ENCODE measurements around the gene LIMD2. TPM values are rescaled to one million over a fixed set of nuclear protein-coding genes. Genes with fewer than 3 reads are reported as not detected.

Gene LIMD2
- total RNA-seq, 6 experiments from 2014 or later: 2.8 to 9.4 (median 5.2) TPM

- no peak overlapping the region for H3K27ac ChIP-seq
- H3K9me3 ChIP-seq: no peaks in the 10 kb centered on the region
- no peak overlapping the region for H3K4me3 ChIP-seq
- no peaks in the 10 kb centered on the region for H3K27me3 ChIP-seq
- 80% methylated on average over 8 of the region's 10 CpGs for WGBS (ENCODE audit: insufficient coverage, low coverage, low lambda C conversion rate, missing lambda C conversion rate)
- H3K4me1 ChIP-seq: no peaks in the 10 kb centered on the region
- ATAC-seq: peak in 2 of 4 donors; percentile 41 to 56
- intact Hi-C loops (cut with DNase I): no loop called here
- TF ChIP-seq POLR2A (IDR thresholded peaks at IDR 0.05) (no peak), CTCF (IDR thresholded peaks at IDR 0.05) (no peak)
- peaks cover 0 to 22% (median 4%) of the 10 kb centered on the region in 4 donors for H3K36me3 ChIP-seq
- DNase-seq: peak in 1 of 3 donors; percentile 41
Observed at GRCh38 chr17:63714550-63715277, 14.8 kb upstream of the LIMD2 start.

GRCh38 chr17:63709110-63709509 lies 9.2 kb upstream of the LIMD2 start:
- DNase-seq: peak in 1 of 3 donors; percentile 31
- Histone ChIP-seq H3K4me1 (no peaks in the 10 kb centered on the region), H3K36me3 (peaks cover 0 to 33% (median 9%) of the 10 kb centered on the region in 4 donors), H3K27me3 (no peaks in the 10 kb centered on the region), H3K27ac (no peak overlapping the region), H3K9me3 (no peaks in the 10 kb centered on the region), H3K4me3 (no peak overlapping the region)
- TF ChIP-seq CTCF (IDR thresholded peaks at IDR 0.05): no peak
- no peak for TF ChIP-seq POLR2A (IDR thresholded peaks at IDR 0.05)
- 81% methylated on average over 4 of the region's 6 CpGs for WGBS (ENCODE audit: insufficient coverage, low coverage, low lambda C conversion rate, missing lambda C conversion rate)
- ATAC-seq: no peak
- intact Hi-C loops (cut with DNase I): no loop called here

GRCh38 chr17:63707151-63707550 lies 7.2 kb upstream of the LIMD2 start:
- no peak overlapping the region for H3K27ac ChIP-seq
- DNase-seq (peak in 1 of 3 donors; percentile 38), ATAC-seq (no peak)
- no peaks in the 10 kb centered on the region for H3K9me3 ChIP-seq
- no peaks in the 10 kb centered on the region for H3K27me3 ChIP-seq
- intact Hi-C loops (cut with DNase I): no loop called here
- no peak overlapping the region for H3K4me3 ChIP-seq
- no peaks in the 10 kb centered on the region for H3K4me1 ChIP-seq
- TF ChIP-seq POLR2A (IDR thresholded peaks at IDR 0.05): no peak
- TF ChIP-seq CTCF (IDR thresholded peaks at IDR 0.05): no peak
- peaks cover 0 to 24% (median 9%) of the 10 kb centered on the region in 4 donors for H3K36me3 ChIP-seq
- 67% methylated on average over 1 of the region's 11 CpGs for WGBS (ENCODE audit: insufficient coverage, low coverage, low lambda C conversion rate, missing lambda C conversion rate)

GRCh38 chr17:63706336-63707082 lies 6.6 kb upstream of the LIMD2 start:
- 83% methylated on average over 7 of the region's 7 CpGs for WGBS (ENCODE audit: insufficient coverage, low coverage, low lambda C conversion rate, missing lambda C conversion rate)
- intact Hi-C loops (cut with DNase I): no loop called here
- no peaks in the 10 kb centered on the region for H3K4me1 ChIP-seq
- DNase-seq (peak in 1 of 3 donors; percentile 40), ATAC-seq (no peak)
- no peak overlapping the region for H3K27ac ChIP-seq
- no peaks in the 10 kb centered on the region for H3K9me3 ChIP-seq
- H3K4me3 ChIP-seq: no peak overlapping the region
- H3K36me3 ChIP-seq: peaks cover 0 to 24% (median 9%) of the 10 kb centered on the region in 4 donors
- no peak for TF ChIP-seq CTCF (IDR thresholded peaks at IDR 0.05)
- TF ChIP-seq POLR2A (IDR thresholded peaks at IDR 0.05): no peak
- H3K27me3 ChIP-seq: no peaks in the 10 kb centered on the region
